Endothelial cell of umbilical vein (primary cell): ENCODE measurements around the gene NR6A1.

ENCODE experiments used
- CTCF ChIP-seq, 2 donors: IDR thresholded peaks; 1 replicate in 1 of 2; 2 replicates in 1 of 2; pipeline ENCODE4 v1.5.1; 2011; ENCODE audit warnings: low read length in 2 of 2, mild to moderate bottlenecking in 2 of 2, moderate library complexity in 2 of 2, control low read depth in 1 of 2, inconsistent platforms in 1 of 2, low read depth in 1 of 2; ENCODE audit not compliant: insufficient read depth in 1 of 2; ENCODE audit errors: extremely low read depth in 1 of 2
- EZH2 ChIP-seq: IDR thresholded peaks from 2 replicates; pipeline ENCODE4 v1.6.1; 2012; ENCODE audit warnings: borderline replicate concordance, low read depth, mild to moderate bottlenecking, moderate library complexity, low read length, inconsistent platforms; ENCODE audit not compliant: severe bottlenecking
- JUN ChIP-seq: IDR thresholded peaks from 2 replicates; pipeline ENCODE4 v1.6.1; 2011; ENCODE audit warnings: borderline replicate concordance, low read depth; ENCODE audit not compliant: insufficient read length, insufficient read depth
- MAX ChIP-seq: IDR thresholded peaks from 2 replicates; pipeline ENCODE4 v1.6.1; 2011; ENCODE audit not compliant: insufficient read depth, insufficient read length
- MYC ChIP-seq: IDR thresholded peaks from one replicate; pipeline ENCODE4 v1.6.1; 2011; ENCODE audit warnings: mild to moderate bottlenecking, low read depth, low read length
- POLR2A ChIP-seq: IDR thresholded peaks from 2 replicates; pipeline ENCODE4 v1.6.1; 2012; ENCODE audit warnings: low read depth, mild to moderate bottlenecking, control low read depth, low read length
- POLR2AphosphoS5 ChIP-seq: IDR thresholded peaks from 2 replicates; pipeline ENCODE4 v1.6.1; 2012; ENCODE audit warnings: low read depth, mild to moderate bottlenecking, control low read depth, low read length, moderate library complexity; ENCODE audit not compliant: insufficient read depth

- TF ChIP-seq CTCF (IDR thresholded peaks at IDR 0.05; ENCODE audit: extremely low read depth in 1 of 2, insufficient read depth in 1 of 2, low read depth in 1 of 2, low read length in 2 of 2), result no peak
- TF ChIP-seq MAX, result no peak
- no peak for TF ChIP-seq EZH2
- no peak for TF ChIP-seq JUN
- TF ChIP-seq POLR2AphosphoS5, result no peak
- TF ChIP-seq POLR2A, result no peak
- no peak for TF ChIP-seq MYC
These were observed 139.0 kb downstream of the NR6A1 start for GRCh38 chr9:124632077-124632621.
